Tibial artery (tissue), 4 donors: ENCODE data around the gene MADD.
"Not testable (repeated sequence)": the region's sequence is repeated elsewhere in the genome, so short reads cannot be mapped to it uniquely, and the experiment has no call there.

Experiments
- DNase-seq, 2 donors: peaks; one replicate each; pipeline ENCODE4 v3.0.0-alpha.2; 2019
- H3K27ac ChIP-seq, 2 donors: fragments of 200-600 bp; sonication (generic) in 1 of 2; 1 replicate in 1 of 2; 2 replicates in 1 of 2; pipeline ENCODE4 v1.5.1; 2018 to 2019; ENCODE audit warnings: mild to moderate bottlenecking in 1 of 2
- H3K27me3 ChIP-seq, 2 donors: fragments of 200-600 bp; sonication (generic) in 1 of 2; one replicate each; pipeline versions ENCODE4 v1.5.1 to v1.6.0; 2016 to 2019
- H3K36me3 ChIP-seq, 3 donors: fragments of 200-600 bp; sonication (generic) in 2 of 3; one replicate each; pipeline ENCODE4 v1.5.1; 2016 to 2019; ENCODE audit warnings: mild to moderate bottlenecking in 2 of 3
- H3K4me1 ChIP-seq, 4 donors: fragments of 200-600 bp; sonication (generic) in 2 of 4; 1 replicate in 3 of 4; 2 replicates in 1 of 4; pipeline ENCODE4 v1.5.1; 2016 to 2019
- H3K4me3 ChIP-seq, 2 donors: fragments of 200-600 bp; sonication (generic) in 1 of 2; 1 replicate in 1 of 2; 2 replicates in 1 of 2; pipeline ENCODE4 v1.5.1; 2018 to 2019; ENCODE audit warnings: mild to moderate bottlenecking in 2 of 2
- H3K9me3 ChIP-seq, 3 donors: fragments of 200-600 bp; sonication (generic) in 1 of 3; one replicate each; pipeline ENCODE4 v1.5.1; 2016 to 2019
- intact Hi-C: fragments of 100-400 bp; cut with DNase I; formaldehyde crosslinking; loops from one replicate; pipeline ENCODE4 v1.15.0; 2023; ENCODE audit warnings: low total_unique reads
- TF ChIP-seq, protein P1 (sequence below), 2 experiments: fragments of 200-600 bp in 1 of 2; fragments of 450-650 bp in 1 of 2; IDR thresholded peaks; one replicate each; pipeline ENCODE4 v1.5.1; 2017 to 2019; ENCODE audit warnings: antibody characterized with exemption in 2 of 2, mild to moderate bottlenecking in 1 of 2, moderate library complexity in 1 of 2

Gene MADD

DNA sequence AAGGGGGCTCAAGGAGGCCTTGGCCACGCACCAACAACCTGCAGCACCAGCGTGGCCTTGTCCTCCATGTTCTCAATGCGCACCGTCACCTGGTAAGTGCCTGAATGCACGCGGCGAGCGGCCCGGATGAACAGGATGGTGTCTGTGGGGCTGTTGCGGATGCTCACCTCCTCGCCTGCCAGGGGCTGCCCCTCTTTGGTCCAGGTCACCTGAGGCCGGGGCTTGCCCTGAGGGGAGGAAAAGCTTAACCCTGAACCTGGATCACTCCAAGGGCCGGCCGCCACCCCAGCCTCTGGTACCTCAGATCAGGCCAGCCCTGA is 63.6 kb downstream of the MADD start:
- Histone ChIP-seq H3K27me3 (no peaks in the 10 kb centered on the region), H3K27ac (no peak overlapping the region), H3K36me3 (peaks cover 0 to 5% (median 0%) of the 10 kb centered on the region in 3 donors), H3K4me1 (peaks cover 0 to 6% (median 0%) of the 10 kb centered on the region in 4 donors), H3K4me3 (no peak overlapping the region), H3K9me3 (no peaks in the 10 kb centered on the region)
- TF ChIP-seq, protein P1, sequence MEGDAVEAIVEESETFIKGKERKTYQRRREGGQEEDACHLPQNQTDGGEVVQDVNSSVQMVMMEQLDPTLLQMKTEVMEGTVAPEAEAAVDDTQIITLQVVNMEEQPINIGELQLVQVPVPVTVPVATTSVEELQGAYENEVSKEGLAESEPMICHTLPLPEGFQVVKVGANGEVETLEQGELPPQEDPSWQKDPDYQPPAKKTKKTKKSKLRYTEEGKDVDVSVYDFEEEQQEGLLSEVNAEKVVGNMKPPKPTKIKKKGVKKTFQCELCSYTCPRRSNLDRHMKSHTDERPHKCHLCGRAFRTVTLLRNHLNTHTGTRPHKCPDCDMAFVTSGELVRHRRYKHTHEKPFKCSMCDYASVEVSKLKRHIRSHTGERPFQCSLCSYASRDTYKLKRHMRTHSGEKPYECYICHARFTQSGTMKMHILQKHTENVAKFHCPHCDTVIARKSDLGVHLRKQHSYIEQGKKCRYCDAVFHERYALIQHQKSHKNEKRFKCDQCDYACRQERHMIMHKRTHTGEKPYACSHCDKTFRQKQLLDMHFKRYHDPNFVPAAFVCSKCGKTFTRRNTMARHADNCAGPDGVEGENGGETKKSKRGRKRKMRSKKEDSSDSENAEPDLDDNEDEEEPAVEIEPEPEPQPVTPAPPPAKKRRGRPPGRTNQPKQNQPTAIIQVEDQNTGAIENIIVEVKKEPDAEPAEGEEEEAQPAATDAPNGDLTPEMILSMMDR (IDR thresholded peaks at IDR 0.05): no peak
- no peak for DNase-seq
- intact Hi-C loops: no loop called here

DNA sequence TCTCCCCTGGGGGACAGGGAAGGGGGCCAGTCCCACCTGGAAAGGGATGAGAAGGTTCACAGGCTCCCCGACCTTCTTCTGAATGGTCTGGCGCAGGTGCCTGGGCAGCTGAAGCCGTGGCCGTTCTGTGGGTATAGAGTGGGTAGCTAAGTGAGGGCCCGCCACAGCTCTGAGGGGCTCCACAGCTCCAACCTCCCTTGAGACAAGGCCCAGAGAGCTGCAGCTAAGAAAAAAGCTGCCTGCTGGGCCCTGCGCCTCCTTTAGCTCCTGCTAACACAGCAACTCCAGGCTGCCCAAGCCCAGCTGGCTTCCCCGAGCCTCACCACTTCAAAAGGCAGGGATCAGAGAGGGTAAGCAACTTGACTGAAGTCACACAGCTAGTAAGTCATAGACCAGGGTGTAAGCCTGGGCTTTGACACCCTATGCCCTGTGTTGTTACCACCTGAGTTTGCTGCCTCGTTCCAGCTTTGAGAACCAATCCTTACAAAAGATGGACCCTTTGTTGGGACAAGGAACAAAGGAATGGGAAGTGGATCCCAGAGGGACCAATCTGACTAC is 64.0 kb downstream of the MADD start:
- no peak for DNase-seq
- intact Hi-C loops: no loop called here
- no peaks in the 10 kb centered on the region for H3K27me3 ChIP-seq
- H3K4me3 ChIP-seq: no peak overlapping the region
- H3K36me3 ChIP-seq: peaks cover 0 to 5% (median 0%) of the 10 kb centered on the region in 3 donors
- H3K27ac ChIP-seq: no peak overlapping the region
- H3K4me1 ChIP-seq: peaks cover 0 to 6% (median 0%) of the 10 kb centered on the region in 4 donors
- H3K9me3 ChIP-seq: no peaks in the 10 kb centered on the region
- TF ChIP-seq, protein P1 (IDR thresholded peaks at IDR 0.05): no peak

DNA sequence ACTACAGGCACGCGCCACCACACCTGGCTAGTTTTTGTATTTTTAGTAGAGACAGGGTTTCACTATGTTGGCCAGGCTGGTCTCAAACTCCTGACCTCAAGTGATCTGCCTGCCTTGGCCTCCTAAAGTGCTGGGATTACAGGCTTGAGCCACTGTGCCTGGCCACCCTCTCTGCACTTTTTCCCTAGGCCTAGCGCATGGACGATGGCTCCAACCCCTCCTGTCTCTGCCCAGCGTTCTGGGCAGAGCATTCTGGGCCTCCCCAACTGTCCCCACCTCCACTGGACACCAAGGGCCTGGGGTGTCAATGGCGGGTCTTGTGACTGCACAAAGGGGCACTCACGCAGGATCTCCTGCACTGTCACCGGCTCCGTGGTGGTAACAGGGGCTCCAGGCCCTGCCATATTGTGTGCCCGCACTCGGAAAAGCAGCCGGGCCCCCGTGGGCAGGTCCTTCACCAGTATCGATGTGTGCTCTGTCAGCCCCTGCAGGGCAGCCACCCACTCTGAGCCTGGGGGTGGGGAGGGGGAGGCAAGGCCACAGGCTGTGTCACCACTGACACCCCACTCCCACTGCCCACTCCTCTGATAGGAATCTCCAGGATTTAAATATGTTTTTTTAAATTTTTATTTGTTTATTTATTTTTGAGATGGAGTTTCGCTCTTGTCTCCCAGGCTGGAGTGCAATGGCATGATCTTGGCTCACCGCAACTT is 64.9 kb downstream of the MADD start:
- intact Hi-C loops, H3K27me3 ChIP-seq, H3K9me3 ChIP-seq, H3K4me1 ChIP-seq, H3K36me3 ChIP-seq, H3K4me3 ChIP-seq, DNase-seq, H3K27ac ChIP-seq: not testable (repeated sequence)

DNA sequence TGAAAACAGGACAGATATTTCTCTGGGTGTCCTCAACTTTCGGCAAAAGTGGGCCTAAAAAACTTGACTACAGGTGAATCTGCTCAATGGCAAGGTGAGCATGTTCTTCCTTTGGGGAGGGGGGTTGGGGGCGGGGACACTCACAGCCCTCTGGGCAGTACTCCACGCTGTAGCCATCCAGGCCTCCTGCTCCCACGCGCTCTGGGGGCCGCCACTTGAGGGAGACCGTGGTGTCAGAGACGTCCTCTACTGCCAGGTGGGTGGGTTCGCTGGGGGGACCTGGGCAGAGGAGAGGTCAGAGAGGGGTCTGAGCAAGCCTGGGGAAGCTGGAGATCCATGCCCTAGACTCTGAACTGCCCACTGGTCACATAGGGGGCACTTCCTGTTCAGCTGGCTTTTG is 65.8 kb downstream of the MADD start:
- TF ChIP-seq, protein P1 (IDR thresholded peaks at IDR 0.05): no peak
- no peak for DNase-seq
- Histone ChIP-seq H3K27me3 (no peaks in the 10 kb centered on the region), H3K4me1 (no peaks in the 10 kb centered on the region), H3K9me3 (no peaks in the 10 kb centered on the region), H3K27ac (no peak overlapping the region), H3K36me3 (no peaks in the 10 kb centered on the region), H3K4me3 (no peak overlapping the region)
- intact Hi-C loops: no loop called here

DNA sequence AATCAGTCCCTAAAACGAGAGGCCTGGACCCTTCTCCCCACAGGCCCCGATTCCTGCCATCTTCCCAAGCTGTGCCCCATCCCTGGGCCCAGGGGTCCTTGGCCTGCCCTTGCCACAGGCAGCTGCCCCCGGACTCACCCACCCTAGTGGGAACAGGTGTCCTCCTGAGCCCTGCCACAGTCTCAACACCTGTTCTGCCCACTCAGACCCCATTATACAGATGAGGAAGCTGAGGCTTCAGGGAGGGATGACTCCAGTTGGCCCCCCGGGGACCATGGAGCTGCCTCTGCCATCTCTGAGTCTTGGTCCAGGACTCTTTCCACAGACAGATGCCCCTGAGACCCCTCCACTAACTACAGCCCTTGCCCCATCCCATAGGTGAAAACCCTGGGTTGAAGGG is 66.7 kb downstream of the MADD start:
- H3K9me3 ChIP-seq: no peaks in the 10 kb centered on the region
- no peaks in the 10 kb centered on the region for H3K36me3 ChIP-seq
- no peaks in the 10 kb centered on the region for H3K27me3 ChIP-seq
- H3K4me3 ChIP-seq: no peak overlapping the region
- no peaks in the 10 kb centered on the region for H3K4me1 ChIP-seq
- no peak overlapping the region for H3K27ac ChIP-seq
- intact Hi-C loops: no loop called here
- TF ChIP-seq, protein P1 (IDR thresholded peaks at IDR 0.05): no peak
- DNase-seq: no peak

DNA sequence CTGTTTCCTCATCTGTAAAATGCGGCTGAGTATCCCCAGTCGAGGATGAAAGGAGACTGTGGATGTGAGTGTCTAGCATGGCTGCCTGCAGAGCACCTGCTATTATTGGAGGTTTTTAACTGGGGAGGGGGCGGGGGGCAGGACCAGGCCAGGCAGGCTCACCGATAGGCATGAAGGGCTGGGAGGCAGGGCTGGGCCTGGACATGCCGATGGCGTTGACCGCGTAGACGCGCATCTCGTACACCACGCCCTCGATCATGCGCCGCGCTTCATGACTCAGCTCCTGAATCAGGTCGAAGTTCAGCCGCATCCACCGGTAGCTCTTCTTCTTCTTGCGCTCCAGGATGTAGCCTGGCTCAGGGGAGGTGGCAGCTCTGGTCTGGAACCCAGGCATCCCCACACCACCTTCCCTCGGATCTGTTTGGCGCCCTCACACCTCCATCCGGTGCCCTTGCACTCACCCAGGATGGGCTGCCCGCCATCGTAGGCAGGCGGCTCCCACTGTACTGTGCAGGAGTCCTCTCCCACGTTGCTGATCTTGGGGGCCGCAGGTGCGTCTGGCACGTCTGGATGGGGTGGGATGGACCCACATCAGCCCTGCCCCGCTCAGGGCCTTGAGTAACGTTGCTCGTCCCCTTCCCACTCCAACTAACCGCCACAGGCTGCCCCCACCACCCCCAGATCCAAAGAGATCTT is 67.4 kb downstream of the MADD start:
- Histone ChIP-seq H3K27ac (no peak overlapping the region), H3K36me3 (no peaks in the 10 kb centered on the region), H3K9me3 (no peaks in the 10 kb centered on the region), H3K4me1 (no peaks in the 10 kb centered on the region), H3K4me3 (no peak overlapping the region), H3K27me3 (no peaks in the 10 kb centered on the region)
- no peak for DNase-seq
- intact Hi-C loops: no loop called here
- TF ChIP-seq, protein P1 (IDR thresholded peaks at IDR 0.05): no peak
